ENCODE results near the gene ANO7.

The ANO7 gene

GRCh38 chr2:241153616-241154015, 34.9 kb upstream of the ANO7 start:
- TF ChIP-seq FOXP2 (optimal IDR thresholded peaks at IDR 0.05; ENCODE audit: borderline replicate concordance, extremely low read depth, extremely low read length, insufficient read depth) (no peak), TAF1 (IDR thresholded peaks at IDR 0.05; ENCODE audit: borderline replicate concordance, insufficient read depth, low read length) (no peak), POLR2AphosphoS5 (IDR thresholded peaks at IDR 0.05; ENCODE audit: low read depth, low read length) (no peak), SIN3A (IDR thresholded peaks at IDR 0.05; ENCODE audit: borderline replicate concordance, insufficient read depth, low read length) (no peak)
- TF ChIP-seq, protein P1, sequence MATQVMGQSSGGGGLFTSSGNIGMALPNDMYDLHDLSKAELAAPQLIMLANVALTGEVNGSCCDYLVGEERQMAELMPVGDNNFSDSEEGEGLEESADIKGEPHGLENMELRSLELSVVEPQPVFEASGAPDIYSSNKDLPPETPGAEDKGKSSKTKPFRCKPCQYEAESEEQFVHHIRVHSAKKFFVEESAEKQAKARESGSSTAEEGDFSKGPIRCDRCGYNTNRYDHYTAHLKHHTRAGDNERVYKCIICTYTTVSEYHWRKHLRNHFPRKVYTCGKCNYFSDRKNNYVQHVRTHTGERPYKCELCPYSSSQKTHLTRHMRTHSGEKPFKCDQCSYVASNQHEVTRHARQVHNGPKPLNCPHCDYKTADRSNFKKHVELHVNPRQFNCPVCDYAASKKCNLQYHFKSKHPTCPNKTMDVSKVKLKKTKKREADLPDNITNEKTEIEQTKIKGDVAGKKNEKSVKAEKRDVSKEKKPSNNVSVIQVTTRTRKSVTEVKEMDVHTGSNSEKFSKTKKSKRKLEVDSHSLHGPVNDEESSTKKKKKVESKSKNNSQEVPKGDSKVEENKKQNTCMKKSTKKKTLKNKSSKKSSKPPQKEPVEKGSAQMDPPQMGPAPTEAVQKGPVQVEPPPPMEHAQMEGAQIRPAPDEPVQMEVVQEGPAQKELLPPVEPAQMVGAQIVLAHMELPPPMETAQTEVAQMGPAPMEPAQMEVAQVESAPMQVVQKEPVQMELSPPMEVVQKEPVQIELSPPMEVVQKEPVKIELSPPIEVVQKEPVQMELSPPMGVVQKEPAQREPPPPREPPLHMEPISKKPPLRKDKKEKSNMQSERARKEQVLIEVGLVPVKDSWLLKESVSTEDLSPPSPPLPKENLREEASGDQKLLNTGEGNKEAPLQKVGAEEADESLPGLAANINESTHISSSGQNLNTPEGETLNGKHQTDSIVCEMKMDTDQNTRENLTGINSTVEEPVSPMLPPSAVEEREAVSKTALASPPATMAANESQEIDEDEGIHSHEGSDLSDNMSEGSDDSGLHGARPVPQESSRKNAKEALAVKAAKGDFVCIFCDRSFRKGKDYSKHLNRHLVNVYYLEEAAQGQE (IDR thresholded peaks at IDR 0.05; ENCODE audit: insufficient read depth in 1 of 2, low read depth in 2 of 2, low read length in 2 of 2): no peak

- TF ChIP-seq SIN3A (IDR thresholded peaks at IDR 0.05; ENCODE audit: borderline replicate concordance, insufficient read depth, low read length) (no peak), FOXP2 (optimal IDR thresholded peaks at IDR 0.05; ENCODE audit: borderline replicate concordance, extremely low read depth, extremely low read length, insufficient read depth) (no peak), TAF1 (IDR thresholded peaks at IDR 0.05; ENCODE audit: borderline replicate concordance, insufficient read depth, low read length) (no peak), POLR2AphosphoS5 (IDR thresholded peaks at IDR 0.05; ENCODE audit: low read depth, low read length) (no peak)
- TF ChIP-seq, protein P1 (IDR thresholded peaks at IDR 0.05; ENCODE audit: insufficient read depth in 1 of 2, low read depth in 2 of 2, low read length in 2 of 2): no peak
These were observed 33.6 kb upstream of the ANO7 start for GRCh38 chr2:241154915-241155314.

DNA sequence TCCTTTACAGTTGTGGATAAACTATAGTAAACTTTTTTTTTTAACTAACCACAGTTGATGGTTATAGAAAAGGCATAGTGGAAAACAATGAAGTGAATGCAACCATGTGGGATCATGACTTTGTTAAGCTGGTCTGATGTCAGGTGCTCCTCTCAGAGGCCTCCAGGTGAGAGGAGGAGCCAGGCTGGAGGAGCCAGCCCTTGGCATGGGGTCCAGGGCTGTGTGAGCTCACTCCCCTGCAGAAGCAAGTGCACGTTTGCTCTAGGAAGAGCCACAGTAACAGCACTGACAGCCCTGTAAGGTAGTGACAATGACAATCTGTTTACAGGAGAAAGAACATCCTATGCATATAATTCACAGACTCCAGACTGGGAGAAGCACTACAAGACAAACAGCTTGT, 32.5 kb upstream of the ANO7 start:
- TF ChIP-seq FOXP2 (optimal IDR thresholded peaks at IDR 0.05; ENCODE audit: borderline replicate concordance, extremely low read depth, extremely low read length, insufficient read depth): no peak
- TF ChIP-seq, protein P1 (IDR thresholded peaks at IDR 0.05; ENCODE audit: insufficient read depth in 1 of 2, low read depth in 2 of 2, low read length in 2 of 2): no peak
- no peak for TF ChIP-seq SIN3A (IDR thresholded peaks at IDR 0.05; ENCODE audit: borderline replicate concordance, insufficient read depth, low read length)
- no peak for TF ChIP-seq POLR2AphosphoS5 (IDR thresholded peaks at IDR 0.05; ENCODE audit: low read depth, low read length)
- no peak for TF ChIP-seq TAF1 (IDR thresholded peaks at IDR 0.05; ENCODE audit: borderline replicate concordance, insufficient read depth, low read length)

DNA sequence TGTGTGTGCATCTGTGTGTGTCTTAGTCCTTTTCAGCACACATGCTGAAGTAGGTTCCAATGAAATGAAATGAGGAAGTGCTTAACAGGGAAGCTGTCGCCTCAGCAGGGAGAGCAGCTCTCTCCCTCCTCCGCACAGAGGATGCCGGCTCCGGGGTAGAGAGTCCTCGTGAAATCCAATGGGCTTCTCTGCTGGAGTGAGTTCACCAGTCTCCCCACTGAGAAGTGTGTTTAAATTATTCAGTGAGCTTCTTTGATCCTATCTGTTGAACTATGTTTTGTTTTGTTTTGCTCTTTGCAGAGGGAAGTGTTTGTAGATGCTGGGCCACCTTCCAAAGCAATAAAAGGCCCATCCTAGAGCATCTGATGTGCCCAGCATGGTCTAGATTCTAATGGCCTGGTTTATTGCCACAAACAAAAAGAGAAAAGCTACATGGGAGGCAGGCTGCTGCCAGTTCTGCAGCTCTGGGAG, 31.5 kb upstream of the ANO7 start:
- no peak for TF ChIP-seq SIN3A (IDR thresholded peaks at IDR 0.05; ENCODE audit: borderline replicate concordance, insufficient read depth, low read length)
- TF ChIP-seq, protein P1 (IDR thresholded peaks at IDR 0.05; ENCODE audit: insufficient read depth in 1 of 2, low read depth in 2 of 2, low read length in 2 of 2): no peak
- TF ChIP-seq POLR2AphosphoS5 (IDR thresholded peaks at IDR 0.05; ENCODE audit: low read depth, low read length): no peak
- TF ChIP-seq TAF1 (IDR thresholded peaks at IDR 0.05; ENCODE audit: borderline replicate concordance, insufficient read depth, low read length): no peak
- TF ChIP-seq FOXP2 (optimal IDR thresholded peaks at IDR 0.05; ENCODE audit: borderline replicate concordance, extremely low read depth, extremely low read length, insufficient read depth): no peak
